Measurements from ENCODE around the gene ADGRA1.

DNA sequence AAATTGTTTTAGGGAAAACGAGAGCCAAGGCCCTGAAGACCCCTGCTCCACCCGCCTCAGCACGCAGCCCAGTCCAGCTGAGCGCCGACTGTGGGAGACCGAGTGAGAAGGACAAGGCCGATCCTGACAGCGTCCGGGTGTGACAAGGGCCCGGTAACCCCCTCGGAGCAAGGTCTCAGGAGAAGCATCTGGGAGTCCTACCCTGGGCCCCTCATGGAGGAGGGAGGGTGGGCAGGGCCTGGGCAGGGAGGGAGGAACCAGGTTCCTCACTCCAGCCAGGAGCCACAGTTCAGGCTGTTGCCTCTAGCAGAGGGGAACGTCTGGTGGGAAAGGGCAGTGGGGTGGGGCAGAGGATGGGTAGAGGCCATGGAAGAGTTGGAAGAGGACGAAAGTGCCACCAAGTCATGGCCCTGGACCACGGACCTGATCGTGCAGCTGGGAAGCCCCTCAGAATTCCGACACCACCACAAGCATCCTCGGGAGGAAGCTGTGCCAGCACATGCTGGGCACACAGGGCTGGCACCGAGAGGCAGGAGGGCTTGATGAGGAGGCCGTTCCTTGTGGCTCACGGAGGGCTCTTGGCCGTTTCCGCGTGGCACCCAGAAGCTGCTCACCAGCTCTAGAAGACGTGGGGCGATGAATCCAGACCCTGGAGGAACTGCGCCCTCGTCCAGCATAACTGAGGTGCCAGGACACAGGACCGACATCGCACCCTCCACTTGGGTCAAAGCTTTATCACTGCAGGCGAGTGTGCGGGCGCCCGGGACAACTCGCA lies 70.1 kb downstream of the ADGRA1 start:
- TF ChIP-seq ZFP3 (CRISPR knock-in tag; IDR thresholded peaks at IDR 0.05) (no peak), BACH2 (CRISPR knock-in tag; IDR thresholded peaks at IDR 0.05; ENCODE audit: borderline replicate concordance) (no peak), ISL1 (CRISPR knock-in tag; IDR thresholded peaks at IDR 0.05) (no peak), GLIS3 (CRISPR knock-in tag; IDR thresholded peaks at IDR 0.05) (no peak), CREB5 (CRISPR knock-in tag; IDR thresholded peaks at IDR 0.05; ENCODE audit: low read depth) (no peak), TCF4 (CRISPR knock-in tag; IDR thresholded peaks at IDR 0.05; ENCODE audit: borderline replicate concordance) (no peak), ARNTL (CRISPR knock-in tag; IDR thresholded peaks at IDR 0.05; ENCODE audit: borderline replicate concordance, low read depth) (no peak), RARB (CRISPR knock-in tag; IDR thresholded peaks at IDR 0.05) (no peak)
- TF ChIP-seq, protein P1, sequence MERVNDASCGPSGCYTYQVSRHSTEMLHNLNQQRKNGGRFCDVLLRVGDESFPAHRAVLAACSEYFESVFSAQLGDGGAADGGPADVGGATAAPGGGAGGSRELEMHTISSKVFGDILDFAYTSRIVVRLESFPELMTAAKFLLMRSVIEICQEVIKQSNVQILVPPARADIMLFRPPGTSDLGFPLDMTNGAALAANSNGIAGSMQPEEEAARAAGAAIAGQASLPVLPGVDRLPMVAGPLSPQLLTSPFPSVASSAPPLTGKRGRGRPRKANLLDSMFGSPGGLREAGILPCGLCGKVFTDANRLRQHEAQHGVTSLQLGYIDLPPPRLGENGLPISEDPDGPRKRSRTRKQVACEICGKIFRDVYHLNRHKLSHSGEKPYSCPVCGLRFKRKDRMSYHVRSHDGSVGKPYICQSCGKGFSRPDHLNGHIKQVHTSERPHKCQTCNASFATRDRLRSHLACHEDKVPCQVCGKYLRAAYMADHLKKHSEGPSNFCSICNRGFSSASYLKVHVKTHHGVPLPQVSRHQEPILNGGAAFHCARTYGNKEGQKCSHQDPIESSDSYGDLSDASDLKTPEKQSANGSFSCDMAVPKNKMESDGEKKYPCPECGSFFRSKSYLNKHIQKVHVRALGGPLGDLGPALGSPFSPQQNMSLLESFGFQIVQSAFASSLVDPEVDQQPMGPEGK (CRISPR knock-in tag; IDR thresholded peaks at IDR 0.05; ENCODE audit: borderline replicate concordance) = no peak
- TF ChIP-seq, protein P2, sequence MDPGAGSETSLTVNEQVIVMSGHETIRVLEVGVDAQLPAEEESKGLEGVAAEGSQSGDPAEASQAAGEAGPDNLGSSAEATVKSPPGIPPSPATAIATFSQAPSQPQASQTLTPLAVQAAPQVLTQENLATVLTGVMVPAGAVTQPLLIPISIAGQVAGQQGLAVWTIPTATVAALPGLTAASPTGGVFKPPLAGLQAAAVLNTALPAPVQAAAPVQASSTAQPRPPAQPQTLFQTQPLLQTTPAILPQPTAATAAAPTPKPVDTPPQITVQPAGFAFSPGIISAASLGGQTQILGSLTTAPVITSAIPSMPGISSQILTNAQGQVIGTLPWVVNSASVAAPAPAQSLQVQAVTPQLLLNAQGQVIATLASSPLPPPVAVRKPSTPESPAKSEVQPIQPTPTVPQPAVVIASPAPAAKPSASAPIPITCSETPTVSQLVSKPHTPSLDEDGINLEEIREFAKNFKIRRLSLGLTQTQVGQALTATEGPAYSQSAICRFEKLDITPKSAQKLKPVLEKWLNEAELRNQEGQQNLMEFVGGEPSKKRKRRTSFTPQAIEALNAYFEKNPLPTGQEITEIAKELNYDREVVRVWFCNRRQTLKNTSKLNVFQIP (CRISPR knock-in tag; IDR thresholded peaks at IDR 0.05; ENCODE audit: borderline replicate concordance, low read depth) = no peak
